Measurements from ENCODE around the gene RPS6KA2. TPM values are rescaled to one million over a fixed set of nuclear protein-coding genes. Genes with fewer than 3 reads are reported as not detected.

The RPS6KA2 gene
- total RNA-seq, 4 donors from 2014 or later, result 12.1 to 116 (median 26.4) TPM

GRCh38 chr6:166420351-166420750, 206.7 kb downstream of the RPS6KA2 start:
- peaks cover 0 to 10% (median 0%) of the 10 kb centered on the region in 3 donors for H3K36me3 ChIP-seq

DNA sequence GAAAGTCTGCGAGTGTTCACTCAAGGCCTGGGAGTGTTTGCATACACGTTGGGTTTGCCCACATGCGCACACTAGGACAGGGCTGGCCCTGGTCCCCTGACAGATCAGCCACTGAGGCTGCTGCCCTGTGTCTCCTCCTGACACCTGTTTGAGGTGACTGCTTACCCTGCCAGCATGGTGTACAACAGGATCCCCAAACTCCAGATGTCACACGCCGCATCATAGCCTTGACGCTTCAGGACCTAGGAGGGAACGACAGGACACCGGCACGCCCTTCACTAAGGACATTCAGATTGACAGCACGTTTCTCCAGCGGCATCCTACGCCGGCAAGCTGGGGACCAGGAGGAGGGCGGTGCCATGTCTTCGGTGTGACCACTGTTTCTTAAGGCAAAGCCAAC, 207.3 kb downstream of the RPS6KA2 start:
- Histone ChIP-seq H3K36me3 (peaks cover 0 to 10% (median 0%) of the 10 kb centered on the region in 3 donors), H3K27me3 (no peaks in the 10 kb centered on the region), H3K4me3 (no peak overlapping the region), H3K4me1 (no peaks in the 10 kb centered on the region), H3K9me3 (no peaks in the 10 kb centered on the region), H3K27ac (peak overlapping the region in 3 of 4 donors; percentile 19 to 47 (median 41))
- TF ChIP-seq, protein P1, sequence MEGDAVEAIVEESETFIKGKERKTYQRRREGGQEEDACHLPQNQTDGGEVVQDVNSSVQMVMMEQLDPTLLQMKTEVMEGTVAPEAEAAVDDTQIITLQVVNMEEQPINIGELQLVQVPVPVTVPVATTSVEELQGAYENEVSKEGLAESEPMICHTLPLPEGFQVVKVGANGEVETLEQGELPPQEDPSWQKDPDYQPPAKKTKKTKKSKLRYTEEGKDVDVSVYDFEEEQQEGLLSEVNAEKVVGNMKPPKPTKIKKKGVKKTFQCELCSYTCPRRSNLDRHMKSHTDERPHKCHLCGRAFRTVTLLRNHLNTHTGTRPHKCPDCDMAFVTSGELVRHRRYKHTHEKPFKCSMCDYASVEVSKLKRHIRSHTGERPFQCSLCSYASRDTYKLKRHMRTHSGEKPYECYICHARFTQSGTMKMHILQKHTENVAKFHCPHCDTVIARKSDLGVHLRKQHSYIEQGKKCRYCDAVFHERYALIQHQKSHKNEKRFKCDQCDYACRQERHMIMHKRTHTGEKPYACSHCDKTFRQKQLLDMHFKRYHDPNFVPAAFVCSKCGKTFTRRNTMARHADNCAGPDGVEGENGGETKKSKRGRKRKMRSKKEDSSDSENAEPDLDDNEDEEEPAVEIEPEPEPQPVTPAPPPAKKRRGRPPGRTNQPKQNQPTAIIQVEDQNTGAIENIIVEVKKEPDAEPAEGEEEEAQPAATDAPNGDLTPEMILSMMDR (IDR thresholded peaks at IDR 0.05), result no peak
- TF ChIP-seq POLR2A (IDR thresholded peaks at IDR 0.05), result no peak
- peak in 1 of 3 donors; percentile 40 for DNase-seq

More at GRCh38 chr6:166420351-166420750, 206.7 kb downstream of the RPS6KA2 start:
- DNase-seq, result peak in 1 of 3 donors; percentile 32
- Histone ChIP-seq H3K4me3 (no peak overlapping the region), H3K4me1 (no peaks in the 10 kb centered on the region), H3K27me3 (no peaks in the 10 kb centered on the region), H3K9me3 (no peaks in the 10 kb centered on the region), H3K27ac (peak overlapping the region in 1 of 4 donors; percentile 41)
- no peak for TF ChIP-seq POLR2A (IDR thresholded peaks at IDR 0.05)
- TF ChIP-seq, protein P1 (IDR thresholded peaks at IDR 0.05), result no peak

GRCh38 chr6:166419286-166419685, 207.8 kb downstream of the RPS6KA2 start:
- DNase-seq, result peak in 2 of 3 donors; percentile 41 to 78
- H3K36me3 ChIP-seq, result peaks cover 0 to 10% (median 0%) of the 10 kb centered on the region in 3 donors
- peak overlapping the region; percentile 19 to 47 (median 38) for H3K27ac ChIP-seq

GRCh38 chr6:166418691-166419143, 208.3 kb downstream of the RPS6KA2 start:
- Histone ChIP-seq H3K27me3 (no peaks in the 10 kb centered on the region), H3K9me3 (no peaks in the 10 kb centered on the region), H3K27ac (peak overlapping the region; percentile 29 to 47 (median 38)), H3K4me1 (no peaks in the 10 kb centered on the region), H3K36me3 (peaks cover 0 to 10% (median 0%) of the 10 kb centered on the region in 3 donors), H3K4me3 (no peak overlapping the region)
- TF ChIP-seq, protein P1 (IDR thresholded peaks at IDR 0.05), result no peak
- TF ChIP-seq POLR2A (IDR thresholded peaks at IDR 0.05), result no peak
- DNase-seq, result no peak

More at GRCh38 chr6:166419286-166419685, 207.8 kb downstream of the RPS6KA2 start:
- Histone ChIP-seq H3K4me1 (no peaks in the 10 kb centered on the region), H3K9me3 (no peaks in the 10 kb centered on the region), H3K4me3 (no peak overlapping the region), H3K27me3 (no peaks in the 10 kb centered on the region)
- TF ChIP-seq, protein P1 (IDR thresholded peaks at IDR 0.05), result no peak
- TF ChIP-seq POLR2A (IDR thresholded peaks at IDR 0.05), result no peak

GRCh38 chr6:166417285-166417691, 209.8 kb downstream of the RPS6KA2 start:
- no peak overlapping the region for H3K4me3 ChIP-seq
- H3K27ac ChIP-seq, result peak overlapping the region in 3 of 4 donors; percentile 40 to 64 (median 60)
- DNase-seq, result peak in 1 of 3 donors; percentile 71
- no peaks in the 10 kb centered on the region for H3K9me3 ChIP-seq
- TF ChIP-seq POLR2A (IDR thresholded peaks at IDR 0.05), result no peak
- TF ChIP-seq, protein P1 (IDR thresholded peaks at IDR 0.05), result no peak
- H3K27me3 ChIP-seq, result no peaks in the 10 kb centered on the region
- H3K4me1 ChIP-seq, result no peaks in the 10 kb centered on the region
- H3K36me3 ChIP-seq, result peaks cover 0 to 6% (median 0%) of the 10 kb centered on the region in 3 donors

Measured in Peyer's patch (tissue), 4 donors.